ENCODE results near the gene ALOX12.

DNA sequence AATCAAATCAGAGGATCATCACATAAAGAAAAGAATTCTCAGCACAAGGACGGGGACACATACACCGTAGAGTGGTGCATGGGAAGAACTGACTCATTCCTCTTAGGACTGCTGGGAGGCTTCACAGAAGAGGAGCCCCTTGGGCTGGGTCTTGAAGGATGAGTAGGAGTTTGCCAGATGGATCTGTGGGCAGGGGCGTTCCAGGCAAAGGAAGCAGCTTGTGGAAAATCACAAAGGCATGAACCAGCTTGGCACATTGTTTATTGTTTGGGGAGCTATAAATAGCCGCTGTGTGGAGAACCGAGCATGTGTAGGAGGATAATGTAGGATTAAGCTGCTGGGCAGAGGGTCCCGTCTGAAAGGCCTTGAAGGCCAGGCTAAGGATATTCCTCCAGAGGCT, 53.1 kb downstream of the ALOX12 start:
- TF ChIP-seq POLR2AphosphoS5 (IDR thresholded peaks at IDR 0.05; ENCODE audit: low read depth, low read length) (no peak), POLR2A (IDR thresholded peaks at IDR 0.05; ENCODE audit: low read depth, low read length) (no peak), TAF1 (IDR thresholded peaks at IDR 0.05; ENCODE audit: borderline replicate concordance, low read depth, low read length) (no peak)

Measured in GM12892 (cell line).